Posterior vena cava (tissue), 2 donors: ENCODE measurements around the gene MAP7D1. TPM values are rescaled to one million over a fixed set of nuclear protein-coding genes. Genes with fewer than 3 reads are reported as not detected.
A peak's percentile ranks its signal among the peaks of the same experiment; 100 is the strongest.

Experiments
- DNase-seq: peaks from one replicate; pipeline ENCODE4 v3.0.0-alpha.2; 2020; ENCODE audit warnings: low spot score
- intact Hi-C, 2 donors: fragments of 100-400 bp; cut with DNase I; formaldehyde crosslinking; loops; one replicate each; pipeline versions ENCODE4 v1.14.1 to v1.14.2; 2022 to 2023
- long read RNA-seq, 2 donors: library from polyadenylated mRNA; unstranded; transcript quantifications; one replicate each; pipeline ENCODE4 v2.0.0, GENCODE V29; 2020 to 2021
- total RNA-seq, 2 donors: library from RNA; stranded (reverse); fragmentation: NEBNext Ultra II Directional; extraction: Animal tissue kit (Norgen Biotek cat#: 25700); gene quantifications; one replicate each; pipeline ENCODE4 v1.2.1, GENCODE V29; 2021
- donor health status: DM: yes; HTN: yes; CAD: no.
- donor health status: DM: yes; HTN: yes; CAD: no.

MAP7D1 gene
- total RNA-seq, result 100 to 1,000 TPM; 130 to 167 TPM
- long read RNA-seq, donor 1, transcript MAP7D1-203 (18 exons, 3,238 nt), result major isoform, 5 of 52 reads
- long read RNA-seq, donor 1, partial matches to known transcripts, result 27 of 52 reads
- long read RNA-seq, donor 1, other reads (novel, unspliced or antisense), result 15 of 52 reads
- long read RNA-seq, donor 2, partial matches to known transcripts, result 8 of 12 reads
- long read RNA-seq, donor 2, other reads (novel, unspliced or antisense), result 4 of 12 reads

- intact Hi-C loops, result loop anchor here in 1 of 2 donors (5.0 kb wide), 1 partner anchor 1317 kb away; the partner anchor contains the start of gene ZC3H12A
Measured at GRCh38 chr1:36155408-36156328, at the start of gene MAP7D1. TSS of gene MAP7D1 (plus strand) at chr1:36156160. CDS start at chr1:36156418, 258 bp downstream.

GRCh38 chr1:36106269-36106668 is 49.7 kb upstream of the MAP7D1 start:
- intact Hi-C loops, result no loop called here

More at GRCh38 chr1:36155408-36156328, at the start of gene MAP7D1:
- peak; percentile 97 for DNase-seq

GRCh38 chr1:36107394-36107793 is 48.6 kb upstream of the MAP7D1 start:
- no peak for DNase-seq
- intact Hi-C loops, result no loop called here

More at GRCh38 chr1:36106269-36106668, 49.7 kb upstream of the MAP7D1 start:
- DNase-seq, result no peak

- intact Hi-C loops, result no loop called here
- no peak for DNase-seq
Measured at GRCh38 chr1:36108314-36108713, 47.6 kb upstream of the MAP7D1 start.

- DNase-seq, result no peak
- intact Hi-C loops, result no loop called here
Measured at GRCh38 chr1:36109041-36109679, 46.8 kb upstream of the MAP7D1 start.

GRCh38 chr1:36111151-36111550 is 44.8 kb upstream of the MAP7D1 start:
- no peak for DNase-seq
- intact Hi-C loops, result no loop called here

GRCh38 chr1:36112823-36113222 is 43.1 kb upstream of the MAP7D1 start:
- DNase-seq, result no peak
- intact Hi-C loops, result no loop called here

- intact Hi-C loops, result no loop called here
- DNase-seq, result no peak
Measured at GRCh38 chr1:36114371-36114770, 41.6 kb upstream of the MAP7D1 start.

GRCh38 chr1:36115200-36115669 is 40.7 kb upstream of the MAP7D1 start:
- intact Hi-C loops, result no loop called here
- no peak for DNase-seq

GRCh38 chr1:36115931-36116330 is 40.0 kb upstream of the MAP7D1 start:
- DNase-seq, result no peak
- intact Hi-C loops, result no loop called here

- intact Hi-C loops, result no loop called here
Measured at GRCh38 chr1:36116901-36117300, 39.1 kb upstream of the MAP7D1 start.

GRCh38 chr1:36118447-36119204 is 37.3 kb upstream of the MAP7D1 start:
- no peak for DNase-seq
- intact Hi-C loops, result no loop called here

More at GRCh38 chr1:36116901-36117300, 39.1 kb upstream of the MAP7D1 start:
- no peak for DNase-seq

- intact Hi-C loops, result no loop called here
- DNase-seq, result no peak
Measured at GRCh38 chr1:36119456-36119855, 36.5 kb upstream of the MAP7D1 start.

GRCh38 chr1:36122062-36123030 is 33.6 kb upstream of the MAP7D1 start:
- intact Hi-C loops, result no loop called here
- DNase-seq, result no peak

- DNase-seq, result no peak
- intact Hi-C loops, result no loop called here
Measured at GRCh38 chr1:36123356-36123755, 32.6 kb upstream of the MAP7D1 start.

GRCh38 chr1:36124404-36125128 is 31.4 kb upstream of the MAP7D1 start:
- intact Hi-C loops, result no loop called here
- DNase-seq, result no peak
